Adrenal gland (tissue), 12 donors: Measurements from ENCODE around the gene MAN2A2. TPM values are rescaled to one million over a fixed set of nuclear protein-coding genes. Genes with fewer than 3 reads are reported as not detected.
"Not testable (repeated sequence)": the region's sequence is repeated elsewhere in the genome, so short reads cannot be mapped to it uniquely, and the experiment has no call there.

Source experiments
- DNase-seq, 7 donors: peaks; one replicate each; pipeline ENCODE4 v3.0.0-alpha.2; 2019 to 2020
- H3K27ac ChIP-seq, 5 donors: fragments of 200-600 bp; sonication (generic) in 4 of 5; 1 replicate in 3 of 5; 2 replicates in 2 of 5; pipeline versions ENCODE4 v1.5.1 to v1.8.0; 2016 to 2020; ENCODE audit warnings: mild to moderate bottlenecking in 1 of 5
- H3K27me3 ChIP-seq: fragments of 200-600 bp; 2 replicates; pipeline ENCODE4 v1.8.0; 2021
- H3K36me3 ChIP-seq, 2 donors: fragments of 200-600 bp; replicated peaks in 1 of 2; 1 replicate in 1 of 2; 2 replicates in 1 of 2; pipeline versions ENCODE4 v1.5.1 to v1.8.0; 2018 to 2022
- H3K4me1 ChIP-seq, 2 donors: fragments of 200-600 bp; replicated peaks in 1 of 2; 1 replicate in 1 of 2; 2 replicates in 1 of 2; pipeline versions ENCODE4 v1.5.1 to v1.8.0; 2018 to 2021
- H3K4me3 ChIP-seq, 4 donors: fragments of 200-600 bp; sonication (generic) in 3 of 4; one replicate each; pipeline ENCODE4 v1.5.1; 2016 to 2018
- H3K9me3 ChIP-seq, 3 donors: fragments of 200-600 bp; sonication (generic) in 1 of 3; replicated peaks in 1 of 3; 1 replicate in 2 of 3; 2 replicates in 1 of 3; pipeline versions ENCODE4 v1.5.1 to v1.8.0; 2016 to 2021
- CTCF ChIP-seq, 6 experiments: fragments of 450-650 bp in 4 of 6; fragments of 200-600 bp in 2 of 6; sonication (generic) in 1 of 6; IDR thresholded peaks; 1 replicate in 5 of 6; 2 replicates in 1 of 6; pipeline versions ENCODE4 v1.5.1 to v1.8.0; 2016 to 2021; ENCODE audit warnings: antibody characterized with exemption in 6 of 6, mild to moderate bottlenecking in 2 of 6, moderate library complexity in 1 of 6
- POLR2A ChIP-seq, 2 donors: fragments of 450-650 bp; IDR thresholded peaks; one replicate each; pipeline ENCODE4 v1.6.1; 2017; ENCODE audit warnings: antibody characterized with exemption in 2 of 2, mild to moderate bottlenecking in 2 of 2, moderate library complexity in 1 of 2
- WGBS, 4 donors: extraction: QIAGEN DNeasy Blood & Tissue Kit in 2 of 4; methylation state at CpG; one replicate each; pipeline versions ENCODE4 v1.1.5 to v1.1.7; 2013 to 2017; 5-methylcytosine and 5-hydroxymethylcytosine counted together
- intact Hi-C, 2 donors: fragments of 100-400 bp; cut with DNase I; formaldehyde crosslinking; loops; one replicate each; pipeline versions ENCODE4 v1.14.1 to v1.15.0; 2022 to 2023
- polyA plus RNA-seq, 3 donors: library from polyadenylated mRNA; stranded (reverse); fragments of 200-250 nt in 2 of 3; fragments of 350-450 nt in 1 of 3; fragmentation: Illumina TruSeq in 1 of 3; extraction: RNeasy Lipid Tissue Mini Kit (QIAGEN cat#74804) in 1 of 3; gene quantifications; one replicate each; pipeline ENCODE4 v1.2.3, GENCODE V29; 2013 to 2014
- total RNA-seq, 9 donors: library from RNA; depleted of rRNA in 4 of 9; stranded (reverse); fragments of >200 nt in 4 of 9; fragments of 120-200 nt in 1 of 9; fragmentation: NEBNext Ultra II Directional in 1 of 9; extraction: Animal tissue kit (Norgen Biotek cat#: 25700) in 1 of 9; gene quantifications; one replicate each; pipeline versions ENCODE4 v1.1.0 to v1.2.4, GENCODE V29; 2013 to 2023
- donor health status: healthy with polysubstance abuse.
- donor health status: Bipolar disorder and iron deficiency.
- donor health status: DM: yes; HTN: yes; CAD: no.
- donor health status: DM: no; HTN: no; CAD: no.
- donor health status: DM: no; HTN: no; CAD: no.
- donor health status: DM: yes; HTN: yes; CAD: no.

The MAN2A2 gene
- total and polyA plus RNA-seq, 12 donors = 13.3 to 94.6 (median 64.6) TPM

- WGBS, 4 donors = 0 to 1% (median 0%) methylated on average over 4 to 77 of the region's 77 CpGs
- no peak for TF ChIP-seq POLR2A (IDR thresholded peaks at IDR 0.05)
- no peak for TF ChIP-seq CTCF (IDR thresholded peaks at IDR 0.05)
- Histone ChIP-seq H3K36me3 (peaks cover 0 to 13% of the 10 kb centered on the region in 2 donors), H3K4me1 (peaks cover 26 to 47% of the 10 kb centered on the region in 2 donors), H3K27ac (peak overlapping the region in 4 of 5 donors; percentile 52 to 95 (median 88)), H3K27me3 (no peaks in the 10 kb centered on the region), H3K9me3 (no peaks in the 10 kb centered on the region), H3K4me3 (peak overlapping the region; percentile 54 to 97 (median 73))
- peak in 2 of 7 donors; percentile 34 to 38 for DNase-seq
- intact Hi-C loops = no loop called here
These were observed 31.2 kb upstream of the MAN2A2 start for GRCh38 chr15:90871716-90872485.

GRCh38 chr15:90872486-90873184, 30.5 kb upstream of the MAN2A2 start:
- Histone ChIP-seq H3K4me1 (peaks cover 26 to 47% of the 10 kb centered on the region in 2 donors), H3K27ac (peak overlapping the region in 4 of 5 donors; percentile 52 to 95 (median 88)), H3K4me3 (peak overlapping the region in 3 of 4 donors; percentile 70 to 97 (median 76)), H3K27me3 (no peaks in the 10 kb centered on the region), H3K36me3 (peaks cover 0 to 20% of the 10 kb centered on the region in 2 donors), H3K9me3 (no peaks in the 10 kb centered on the region)
- WGBS, 4 donors = 23 to 31% (median 26%) methylated on average over 9 to 12 of the region's 12 CpGs
- peak in 3 of 7 donors; percentile 49 to 56 (median 50) for DNase-seq
- TF ChIP-seq CTCF (IDR thresholded peaks at IDR 0.05) = no peak
- peak in 1 of 2 donors; percentile 51 for TF ChIP-seq POLR2A (IDR thresholded peaks at IDR 0.05)
- intact Hi-C loops = no loop called here

- intact Hi-C loops = no loop called here
- TF ChIP-seq CTCF (IDR thresholded peaks at IDR 0.05) (no peak), POLR2A (IDR thresholded peaks at IDR 0.05) (no peak)
- H3K4me1 ChIP-seq = peaks cover 26 to 47% of the 10 kb centered on the region in 2 donors
These were observed 29.6 kb upstream of the MAN2A2 start for GRCh38 chr15:90873488-90873997.

GRCh38 chr15:90873998-90874605, 29.0 kb upstream of the MAN2A2 start:
- Histone ChIP-seq H3K4me1 (peaks cover 26 to 46% of the 10 kb centered on the region in 2 donors), H3K27ac (peak overlapping the region in 2 of 5 donors; percentile 41 to 56), H3K27me3 (no peaks in the 10 kb centered on the region), H3K4me3 (no peak overlapping the region), H3K36me3 (peaks cover 0 to 35% of the 10 kb centered on the region in 2 donors), H3K9me3 (no peaks in the 10 kb centered on the region)
- intact Hi-C loops = no loop called here
- peak in 1 of 7 donors; percentile 38 for DNase-seq
- WGBS, 4 donors = 37 to 58% (median 42%) methylated on average over 6 to 15 of the region's 15 CpGs
- TF ChIP-seq POLR2A (IDR thresholded peaks at IDR 0.05) = no peak
- no peak for TF ChIP-seq CTCF (IDR thresholded peaks at IDR 0.05)

More at GRCh38 chr15:90873488-90873997, 29.6 kb upstream of the MAN2A2 start:
- Histone ChIP-seq H3K4me3 (peak overlapping the region in 1 of 4 donors; percentile 97), H3K27me3 (no peaks in the 10 kb centered on the region), H3K36me3 (peaks cover 0 to 29% of the 10 kb centered on the region in 2 donors), H3K27ac (peak overlapping the region in 2 of 5 donors; percentile 41 to 56), H3K9me3 (no peaks in the 10 kb centered on the region)
- no peak for DNase-seq
- 72 to 89% (median 82%) methylated on average over 3 to 6 of the region's 6 CpGs for WGBS, 4 donors

GRCh38 chr15:90874986-90875385, 28.1 kb upstream of the MAN2A2 start:
- H3K4me3 ChIP-seq, DNase-seq, H3K9me3 ChIP-seq, H3K27me3 ChIP-seq, intact Hi-C loops, H3K27ac ChIP-seq: not testable (repeated sequence)
- H3K36me3 ChIP-seq = peaks cover 0 to 44% of the 10 kb centered on the region in 2 donors
- peaks cover 26 to 37% of the 10 kb centered on the region in 2 donors for H3K4me1 ChIP-seq
- WGBS, 4 donors = 86 to 94% (median 88%) methylated on average over 9 of the region's 9 CpGs
